Stimulated activated CD8-positive, alpha-beta memory T cell treated with anti-CD3 and anti-CD28 coated beads, Interleukin-7, amount 100 ng/mL, for 48 hours (primary cell): ENCODE measurements around the gene FGF1.

Source experiments
- DNase-seq, 2 donors: peaks; one replicate each; pipeline ENCODE4 v3.0.0-alpha.2; 2020; ENCODE audit warnings: low read depth in 1 of 2; ENCODE audit errors: extremely low read depth in 1 of 2

The FGF1 gene

DNA sequence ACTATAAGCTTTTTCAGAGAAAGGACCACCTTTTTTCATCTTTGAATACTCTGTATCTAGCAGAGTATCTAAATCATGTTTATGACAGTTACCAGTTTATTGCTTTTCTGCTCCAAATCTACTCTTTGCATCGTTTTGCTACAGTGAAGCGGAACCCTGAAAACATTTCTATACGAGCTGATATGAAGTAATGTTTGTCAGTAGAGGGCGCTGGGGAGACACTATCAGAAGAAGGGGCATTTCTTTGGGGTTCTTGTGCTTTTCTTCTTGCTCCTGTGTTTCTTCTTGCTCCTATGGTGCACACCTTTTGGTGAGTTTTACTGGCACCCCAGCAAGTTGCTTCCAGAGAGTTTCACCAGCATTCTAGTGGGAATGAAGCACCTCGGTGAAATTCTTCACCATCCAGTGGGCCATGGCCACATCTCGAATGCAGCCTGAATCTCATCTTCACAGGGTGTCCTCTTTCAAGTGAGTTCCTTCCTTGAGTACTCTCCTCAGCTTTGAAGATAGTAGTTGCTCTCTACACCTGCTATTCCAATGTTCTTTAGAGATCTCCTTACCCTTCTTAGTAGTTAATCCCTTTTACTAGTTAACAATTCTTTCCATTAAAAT is 98.4 kb downstream of the FGF1 start:
- DNase-seq = peak in 1 of 2 donors; percentile 18

DNA sequence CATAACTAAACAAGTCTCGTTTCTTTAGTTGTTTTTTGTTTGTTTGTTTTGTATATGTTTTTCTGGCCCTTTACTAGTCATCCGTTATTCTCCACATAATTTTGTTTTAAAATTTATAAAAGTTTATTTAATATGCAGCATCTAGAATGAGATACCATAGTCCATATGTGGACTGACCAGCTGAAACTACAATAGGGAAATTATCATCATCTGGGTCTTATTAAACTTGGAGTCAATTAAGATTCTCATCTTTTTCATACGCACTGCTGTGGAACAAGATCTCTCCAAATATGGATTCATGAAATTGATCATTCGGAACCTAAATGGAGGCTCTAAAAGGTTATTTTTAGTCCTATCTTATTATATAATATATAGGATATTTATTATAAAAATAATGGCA is 99.3 kb downstream of the FGF1 start:
- DNase-seq = no peak

DNA sequence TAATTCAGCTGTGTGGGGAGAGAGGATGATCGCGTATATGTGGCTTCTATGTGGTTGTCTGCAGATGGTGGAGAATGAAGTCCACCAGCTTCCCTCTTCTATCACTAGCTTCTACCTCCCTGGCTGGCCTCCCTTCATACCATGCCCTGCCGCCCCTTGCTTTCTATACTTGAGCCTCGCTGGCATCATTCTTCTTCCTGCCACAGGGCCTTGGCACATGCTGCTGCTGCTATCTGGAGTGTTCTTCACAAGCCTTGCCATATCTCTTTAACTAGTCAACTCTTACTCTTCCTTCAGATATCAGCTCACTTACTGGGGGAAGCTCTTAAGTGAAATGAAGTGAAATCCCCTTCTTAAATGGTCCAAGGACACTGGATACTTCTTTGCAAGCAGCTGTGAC is 100.4 kb downstream of the FGF1 start:
- DNase-seq = no peak

DNA sequence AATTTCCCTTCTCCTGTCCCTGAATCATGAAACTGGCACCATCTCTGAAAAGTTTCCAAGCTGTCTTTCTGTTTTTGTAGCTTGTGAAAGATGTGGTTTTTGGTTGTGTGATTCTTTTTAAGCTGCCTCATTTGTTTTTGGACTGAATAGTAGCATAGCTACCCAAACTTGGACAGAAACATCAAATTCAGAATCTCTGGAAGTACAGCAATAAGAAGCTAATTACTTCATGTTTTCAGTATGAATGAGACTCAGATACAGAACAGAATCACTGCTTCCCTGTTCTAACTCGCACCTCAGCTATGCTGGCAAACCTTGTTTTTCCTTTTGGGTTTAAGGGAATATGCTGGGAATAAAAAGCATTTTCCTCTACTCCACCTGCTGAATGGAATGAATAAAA is 101.0 kb downstream of the FGF1 start:
- no peak for DNase-seq

DNA sequence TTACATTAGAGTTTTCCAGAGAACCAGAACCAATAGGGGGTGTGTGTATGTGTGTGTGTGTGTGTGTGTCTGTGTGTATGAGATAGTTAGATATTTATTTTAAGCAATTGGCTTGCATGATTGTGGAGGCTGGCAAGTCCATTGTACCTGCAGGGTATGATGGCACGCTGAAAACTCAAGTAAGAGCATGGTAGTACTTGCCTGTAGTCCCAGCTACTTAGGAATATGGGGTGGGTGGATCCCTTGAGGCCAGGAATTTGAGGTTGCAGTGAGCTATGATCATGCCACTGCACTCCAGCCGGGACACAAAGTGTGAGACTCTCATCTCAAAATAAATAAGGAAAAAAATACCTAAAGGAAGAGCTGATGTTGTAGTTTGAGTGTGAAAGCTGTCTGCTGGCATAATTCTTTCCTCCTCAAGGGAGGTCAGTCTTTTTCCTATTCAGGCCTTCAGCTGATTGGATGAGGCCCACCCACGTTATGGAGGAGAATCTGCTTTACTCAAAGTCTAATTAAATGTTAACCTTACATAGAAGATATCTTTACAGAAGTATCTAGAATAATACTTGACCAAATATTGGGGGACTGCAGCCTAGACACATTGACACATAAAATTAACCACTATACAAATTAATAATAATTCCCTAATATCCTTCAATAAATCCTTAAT is 107.6 kb downstream of the FGF1 start:
- DNase-seq = no peak

DNA sequence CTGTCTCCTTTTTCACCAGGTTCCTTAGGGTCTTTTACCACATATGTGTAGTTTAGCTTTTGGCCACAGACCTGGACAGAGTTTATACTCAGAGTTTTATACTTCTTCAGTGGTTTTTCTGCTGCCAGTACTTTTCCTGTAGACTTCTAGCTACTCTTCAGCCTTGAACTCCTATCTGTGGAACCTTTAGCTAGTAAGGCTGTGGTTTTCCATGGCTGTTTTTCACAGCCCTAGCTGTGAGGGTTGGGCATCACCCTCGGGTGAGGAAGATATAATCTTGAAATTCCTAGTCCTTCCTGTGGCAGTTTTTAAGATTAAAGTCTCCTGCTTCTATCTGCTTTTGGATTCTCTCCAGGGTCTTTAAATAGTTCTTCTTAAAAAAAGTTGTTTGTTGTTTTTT is 109.1 kb downstream of the FGF1 start:
- no peak for DNase-seq

DNA sequence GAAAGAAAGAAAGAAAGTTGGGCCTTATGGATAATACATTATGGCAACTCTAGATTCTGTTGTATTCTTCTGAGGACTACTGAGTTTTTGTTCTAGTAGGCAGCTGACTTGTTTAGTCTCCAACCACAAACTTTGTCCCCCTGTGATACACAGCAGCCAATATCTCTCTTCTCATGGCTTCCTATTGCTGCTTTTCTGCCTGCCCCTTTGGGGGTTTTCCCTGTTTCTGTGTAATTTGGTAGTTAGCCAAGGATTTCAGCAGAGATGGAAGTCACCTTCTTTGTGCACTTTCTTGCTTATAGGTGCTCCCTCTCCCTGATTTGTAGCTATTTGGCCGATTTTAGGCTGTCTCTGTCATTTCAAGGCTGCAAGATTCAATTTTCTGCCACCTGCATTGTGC is 109.6 kb downstream of the FGF1 start:
- no peak for DNase-seq

DNA sequence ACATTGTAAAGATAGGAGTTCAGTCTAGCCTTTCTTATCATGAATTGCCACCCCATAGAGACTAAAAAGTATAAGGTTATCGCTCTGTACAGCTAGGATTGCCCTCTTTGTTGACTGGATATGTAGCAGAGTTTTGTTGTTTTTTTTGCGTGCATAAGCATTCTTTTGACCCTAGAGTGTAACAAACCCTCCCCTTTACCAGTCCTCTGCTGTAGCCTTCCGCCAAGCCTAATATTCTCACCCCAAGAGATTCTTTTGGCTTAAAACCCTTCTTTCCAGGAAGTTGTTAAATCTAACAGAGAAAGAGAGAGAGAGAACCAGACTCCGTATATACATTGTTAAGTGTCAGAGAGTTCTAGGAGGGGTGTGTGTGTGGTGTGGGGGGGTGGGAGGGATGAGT is 113.9 kb downstream of the FGF1 start:
- no peak for DNase-seq

DNA sequence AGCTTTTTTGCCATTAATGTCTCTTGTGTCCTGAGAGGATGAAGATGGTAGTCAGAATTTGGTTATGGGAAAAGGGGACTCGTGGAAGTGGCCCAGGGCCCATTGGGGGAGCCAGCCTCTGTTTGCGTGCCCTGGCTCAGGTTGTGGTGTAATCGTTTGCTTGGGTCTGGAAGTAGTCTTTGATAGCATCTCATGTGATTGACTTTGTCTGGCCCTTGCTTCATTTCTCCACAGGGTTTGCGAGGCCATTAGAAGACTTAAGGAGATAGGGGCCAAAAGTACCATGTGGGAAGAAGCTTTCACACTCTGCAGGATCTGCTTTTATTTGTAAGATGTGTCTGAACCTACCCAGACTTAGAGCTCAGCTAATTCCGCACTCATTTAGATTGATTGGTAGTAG is 114.5 kb downstream of the FGF1 start:
- DNase-seq = no peak

DNA sequence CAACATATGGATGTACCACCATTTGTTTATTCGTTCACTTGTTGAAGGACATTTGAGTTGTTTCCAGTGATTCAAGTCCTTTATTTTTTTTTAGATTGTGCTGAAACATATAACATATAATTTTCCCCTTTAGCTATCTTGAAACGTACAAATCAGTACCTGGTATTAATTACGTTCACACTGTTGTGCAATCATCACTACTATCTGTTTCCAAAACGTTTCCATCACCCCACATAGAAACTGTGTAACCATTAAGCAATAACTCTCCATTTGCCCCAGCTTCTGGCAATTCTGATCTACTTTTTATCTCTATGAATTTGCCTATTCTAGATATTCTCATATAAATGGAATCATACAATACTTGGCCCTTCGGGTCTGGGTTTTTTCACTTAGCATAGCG is 116.0 kb downstream of the FGF1 start:
- DNase-seq = no peak

DNA sequence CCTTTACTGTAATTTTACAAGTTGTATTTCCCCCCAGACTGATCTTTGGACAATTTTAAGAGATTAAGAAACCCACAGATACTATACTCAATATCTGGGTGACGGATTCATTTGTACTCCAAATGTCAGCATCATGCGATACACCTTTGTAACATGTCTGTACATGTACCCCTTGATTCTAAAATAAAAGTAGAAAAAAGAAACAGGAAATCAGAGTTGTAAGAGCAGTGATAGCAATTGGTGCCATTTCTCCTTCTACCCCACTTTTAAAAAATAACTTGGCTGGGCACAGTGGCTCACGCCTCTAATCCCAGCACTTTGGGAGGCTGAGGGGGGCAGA is 116.9 kb downstream of the FGF1 start:
- no peak for DNase-seq

DNA sequence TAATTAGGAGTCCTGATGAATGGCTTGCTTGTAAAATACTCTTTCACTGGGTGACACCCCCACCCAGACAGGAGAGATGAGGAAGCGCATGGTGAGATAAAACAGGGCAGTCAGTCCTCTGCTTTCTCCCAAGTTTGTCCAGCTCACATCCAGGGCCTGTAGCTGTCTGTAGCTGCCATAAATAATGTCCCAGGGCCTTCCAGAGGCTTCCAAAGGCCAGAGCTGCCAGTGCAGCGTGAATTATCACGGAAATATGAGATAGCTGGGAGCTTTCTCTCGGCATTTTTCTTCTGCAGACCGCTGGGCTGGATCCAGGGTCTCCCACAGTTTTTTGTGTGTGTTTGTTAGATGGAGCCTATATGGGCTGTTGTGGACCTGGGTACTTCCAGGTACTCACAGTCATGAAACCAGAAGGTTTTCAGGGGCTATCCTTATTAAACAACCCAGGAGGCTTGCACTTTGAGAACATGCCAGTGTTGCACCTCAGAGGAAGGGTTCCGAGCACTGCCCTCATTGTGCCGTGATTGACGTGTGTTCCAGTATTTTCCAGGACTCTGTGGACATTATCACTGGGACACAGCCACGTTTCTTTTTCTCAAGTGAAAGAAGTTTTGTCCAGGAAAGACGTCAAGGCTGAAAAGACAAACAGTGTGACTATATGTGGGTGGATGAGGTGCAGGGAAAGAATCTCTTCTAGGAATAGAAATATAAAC is 117.5 kb downstream of the FGF1 start:
- no peak for DNase-seq

DNA sequence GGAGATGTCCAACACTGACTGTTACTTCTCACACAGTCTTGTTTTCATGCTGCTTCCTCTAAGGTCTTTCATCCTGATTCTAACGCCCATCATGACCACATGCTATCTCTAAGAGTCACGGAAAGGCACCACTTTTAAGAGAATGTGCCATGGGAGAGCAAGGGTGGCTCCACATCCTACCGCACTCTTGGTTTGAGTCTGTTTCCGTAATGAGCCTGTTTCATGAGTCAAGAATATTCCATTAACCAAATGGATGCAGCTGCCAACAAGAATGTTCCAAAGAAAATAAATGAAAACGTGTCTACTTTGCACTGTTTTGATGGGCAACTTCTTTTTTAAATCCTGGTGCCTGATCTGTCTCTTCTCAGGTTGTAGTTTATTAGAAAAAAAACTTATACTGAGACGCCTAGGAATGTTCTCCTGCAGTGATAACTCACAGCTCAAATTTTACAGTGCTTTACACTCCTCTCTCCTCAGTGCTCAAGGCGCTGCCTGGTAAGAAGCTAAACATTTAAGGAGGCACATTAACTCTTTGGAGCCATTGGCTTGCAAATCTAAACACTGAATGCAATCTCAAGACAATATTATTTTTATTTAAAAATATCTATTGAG is 124.3 kb downstream of the FGF1 start:
- DNase-seq = no peak

DNA sequence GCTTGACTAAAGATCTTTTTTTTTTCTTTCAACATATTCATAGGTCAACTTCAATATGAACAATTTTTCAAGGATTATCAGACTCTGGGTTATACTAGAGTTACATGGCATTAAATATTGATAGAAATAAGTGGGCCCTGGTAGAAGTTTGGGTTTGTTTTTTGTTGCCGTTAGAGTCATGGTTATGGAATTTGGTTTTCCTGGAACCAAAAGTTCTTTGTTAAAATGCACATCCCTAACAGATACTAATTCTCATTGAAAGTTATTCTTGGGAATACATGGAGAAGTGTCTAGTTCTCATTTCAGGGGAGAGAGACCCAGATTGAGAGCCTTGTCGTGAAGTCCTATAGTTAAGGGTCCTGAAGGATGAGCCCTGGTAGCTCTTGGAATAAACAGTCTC is 124.9 kb downstream of the FGF1 start:
- no peak for DNase-seq

DNA sequence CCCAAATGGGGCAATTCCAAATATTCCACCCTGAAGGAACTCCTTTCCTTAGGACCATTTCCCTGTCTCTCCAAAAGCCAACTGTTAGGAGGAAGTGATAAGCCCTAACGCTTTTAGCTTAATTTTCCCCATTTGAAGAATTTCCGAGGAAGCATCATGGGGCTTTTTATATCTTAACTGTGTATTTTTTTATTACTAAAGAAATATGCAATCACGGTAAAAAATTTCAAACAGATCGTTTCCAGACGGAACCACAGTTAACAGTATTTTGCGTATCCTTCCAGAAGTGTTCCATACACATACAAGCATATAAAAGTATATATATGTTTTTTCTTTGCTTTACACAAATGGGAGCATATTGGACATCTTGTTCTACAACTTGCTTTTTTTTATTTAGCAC is 133.8 kb downstream of the FGF1 start:
- DNase-seq = no peak

DNA sequence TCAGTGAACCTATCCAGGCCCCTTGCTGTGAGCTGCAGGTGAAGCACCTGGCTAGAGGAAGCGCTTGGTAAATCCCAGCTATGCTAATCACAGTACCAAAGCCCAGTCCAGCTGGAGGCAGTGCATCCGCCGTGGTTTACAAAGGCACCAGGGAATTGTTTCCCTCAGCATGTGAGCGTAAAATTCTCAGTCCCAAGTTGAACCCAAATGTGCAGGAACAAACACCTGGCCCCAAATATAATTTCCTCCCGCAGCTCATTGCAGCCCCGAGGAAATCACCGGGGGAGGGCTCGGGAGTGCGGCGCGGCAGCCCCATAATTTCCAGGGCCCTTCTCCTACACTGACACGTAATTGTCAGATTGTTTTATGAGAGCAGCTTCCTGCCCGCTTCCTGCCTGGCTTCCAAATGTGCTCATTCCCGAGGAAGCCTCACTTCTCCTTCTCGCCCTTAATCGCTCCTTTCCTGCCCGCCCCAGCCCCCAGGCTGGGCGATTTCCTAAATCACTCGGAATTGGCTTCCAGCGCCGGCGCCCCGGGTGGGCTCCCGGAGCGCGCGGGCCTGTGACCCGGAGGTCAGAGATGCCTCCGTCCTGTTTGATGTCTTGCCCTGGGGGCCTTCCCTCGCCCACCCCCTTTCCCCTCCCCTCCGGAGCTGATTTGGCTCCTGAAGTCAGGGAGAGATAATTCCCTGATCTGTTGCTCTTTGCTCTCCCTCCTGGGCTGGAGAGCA is 134.4 kb downstream of the FGF1 start:
- DNase-seq = no peak

DNA sequence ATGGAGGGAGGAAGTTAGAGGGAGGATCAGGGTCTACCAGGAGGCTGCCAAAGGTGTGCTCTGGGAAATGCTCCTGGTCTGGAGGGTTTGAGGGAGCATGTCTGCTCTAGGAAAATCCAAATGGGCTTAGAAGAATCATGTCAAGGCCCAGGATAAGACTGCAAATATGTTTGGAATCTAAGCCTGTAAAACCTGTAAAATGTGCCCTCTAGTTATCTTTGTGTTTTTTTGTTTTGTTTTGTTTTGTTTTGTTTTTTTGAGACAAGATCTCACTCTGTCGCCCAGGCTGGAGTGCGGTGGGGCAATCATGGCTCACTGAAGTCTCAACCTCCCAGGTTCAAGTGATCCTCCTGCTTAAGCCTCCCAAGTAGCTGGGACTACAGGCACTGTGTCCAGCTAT is 135.4 kb downstream of the FGF1 start:
- DNase-seq = no peak

DNA sequence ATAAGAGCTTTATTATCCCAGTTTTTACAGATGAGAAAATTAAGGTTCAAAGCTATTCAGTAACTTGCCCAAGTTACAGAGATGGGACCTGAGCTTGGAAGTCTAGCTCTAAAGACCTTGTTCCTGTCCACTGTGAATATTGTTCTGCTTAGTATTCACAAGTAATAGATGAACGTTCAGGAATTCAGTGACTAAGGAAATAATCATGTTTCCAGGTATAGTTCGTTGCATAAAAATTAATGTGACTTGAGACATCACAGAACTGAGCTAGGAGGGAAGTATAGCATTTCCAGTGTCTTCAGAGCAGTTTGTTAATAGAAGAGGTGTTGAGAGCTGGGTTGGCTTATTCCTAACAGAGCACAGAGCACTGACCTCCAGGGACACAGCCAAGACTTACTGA is 136.1 kb downstream of the FGF1 start:
- no peak for DNase-seq

DNA sequence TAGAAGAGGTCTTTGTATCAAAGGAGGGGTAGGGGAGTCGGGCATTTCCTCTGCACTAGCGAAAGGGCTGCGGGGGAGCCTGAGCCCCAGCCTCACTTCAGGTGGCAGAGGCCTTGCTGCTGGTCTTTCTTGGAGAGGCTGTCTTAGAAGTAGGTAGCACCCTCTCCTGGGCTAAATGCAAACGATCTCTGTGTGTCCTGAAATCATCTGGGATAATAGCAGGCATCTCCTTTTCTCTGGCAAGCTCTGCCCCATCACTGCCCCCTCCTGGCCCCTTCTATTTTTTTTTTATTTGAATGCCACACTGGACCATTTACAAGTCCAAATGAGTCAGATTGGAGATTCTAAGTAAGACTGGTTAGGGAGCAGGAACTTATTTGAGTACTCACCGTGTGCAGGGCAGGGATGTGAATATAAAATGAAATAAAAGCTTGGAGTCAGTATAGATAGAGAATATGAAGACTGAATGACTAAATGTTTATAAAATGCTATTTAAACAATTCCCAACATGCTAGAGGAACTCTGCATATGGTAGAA is 137.1 kb downstream of the FGF1 start:
- DNase-seq = no peak

DNA sequence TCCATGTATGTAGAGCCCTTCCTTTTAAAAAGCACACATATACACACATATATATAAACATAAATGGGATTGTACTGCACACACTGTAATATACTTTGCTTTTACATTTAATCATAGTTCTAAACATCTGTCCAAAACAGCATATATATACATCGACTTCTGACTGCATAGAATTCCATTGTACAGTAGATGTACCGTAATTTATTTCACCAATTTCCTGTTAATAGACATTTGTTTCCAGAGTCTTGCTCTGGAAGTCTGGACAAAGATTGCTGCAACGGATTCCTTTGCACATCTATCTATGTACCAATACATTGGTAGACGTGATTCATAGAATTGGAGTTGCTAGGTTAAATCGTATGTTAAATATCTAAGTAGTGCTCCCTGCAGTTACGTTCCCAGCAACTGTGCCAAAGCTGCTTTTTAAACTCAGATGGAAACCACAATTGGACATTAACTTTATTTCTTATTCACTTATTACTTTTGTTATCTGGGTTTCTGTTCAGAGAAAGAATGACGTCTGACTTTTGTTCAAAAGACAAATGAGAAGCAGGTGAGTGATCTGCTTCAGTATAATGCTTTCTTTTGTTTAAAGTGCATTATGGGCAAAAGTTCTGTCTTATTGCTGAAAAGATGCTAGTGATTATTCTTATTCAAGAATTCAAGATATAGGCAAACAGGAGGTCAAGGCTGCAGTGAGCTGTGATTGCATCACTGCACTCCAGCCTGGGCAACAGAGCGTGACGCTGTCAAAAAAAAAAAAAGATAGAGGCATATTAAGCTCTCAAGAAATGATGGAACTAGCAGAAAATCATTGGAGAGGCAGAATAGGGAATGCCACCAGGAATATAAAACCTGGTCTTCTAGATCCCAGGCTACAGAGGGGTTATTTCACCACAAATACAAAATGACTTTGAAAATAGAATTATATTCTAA is 138.2 kb downstream of the FGF1 start:
- no peak for DNase-seq
